ENCODE data around the gene CUX1.

Gene CUX1

GRCh38 chr7:102072636-102073209, 255.3 kb downstream of the CUX1 start:
- no peak for DNase-seq (ENCODE audit: low read depth)
- no peak overlapping the region for H3K4me3 ChIP-seq (ENCODE audit: low read length)
- TF ChIP-seq CTCF (IDR thresholded peaks at IDR 0.05; ENCODE audit: insufficient read depth, low read depth, low read length, missing control alignments): no peak

- no peak for DNase-seq (ENCODE audit: low read depth)
- no peak overlapping the region for H3K4me3 ChIP-seq (ENCODE audit: low read length)
- no peak for TF ChIP-seq CTCF (IDR thresholded peaks at IDR 0.05; ENCODE audit: insufficient read depth, low read depth, low read length, missing control alignments)
These were observed 256.8 kb downstream of the CUX1 start for GRCh38 chr7:102073931-102074880.

GRCh38 chr7:102075126-102075525, 257.7 kb downstream of the CUX1 start:
- no peak for TF ChIP-seq CTCF (IDR thresholded peaks at IDR 0.05; ENCODE audit: insufficient read depth, low read depth, low read length, missing control alignments)
- DNase-seq (ENCODE audit: low read depth): no peak

GRCh38 chr7:102075553-102076135, 258.2 kb downstream of the CUX1 start:
- no peak for TF ChIP-seq CTCF (IDR thresholded peaks at IDR 0.05; ENCODE audit: insufficient read depth, low read depth, low read length, missing control alignments)
- DNase-seq (ENCODE audit: low read depth): no peak

More at GRCh38 chr7:102075126-102075525, 257.7 kb downstream of the CUX1 start:
- H3K4me3 ChIP-seq (ENCODE audit: low read length): no peak overlapping the region

DNA sequence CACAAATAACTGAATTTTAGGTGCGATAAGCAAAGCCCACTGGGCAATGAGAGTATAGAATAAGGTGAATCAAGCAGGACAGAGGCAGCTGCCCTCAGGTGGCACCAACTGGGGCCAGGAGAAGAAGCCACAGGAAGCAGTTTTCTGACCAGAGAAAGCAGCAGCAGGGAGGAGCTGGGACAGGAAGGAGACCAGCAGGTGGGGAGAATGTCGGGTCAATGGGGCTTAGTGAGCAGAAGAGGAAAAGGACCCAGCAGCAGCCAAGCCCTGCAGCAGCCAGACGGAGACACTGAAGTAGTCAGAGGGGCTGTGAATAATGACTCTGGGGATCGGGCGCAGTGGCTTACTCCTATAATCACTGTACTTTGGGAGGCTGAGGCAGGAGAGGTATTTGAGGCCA, 259.7 kb downstream of the CUX1 start:
- no peak for TF ChIP-seq CTCF (IDR thresholded peaks at IDR 0.05; ENCODE audit: insufficient read depth, low read depth, low read length, missing control alignments)
- DNase-seq (ENCODE audit: low read depth): no peak
- no peak overlapping the region for H3K4me3 ChIP-seq (ENCODE audit: low read length)

More at GRCh38 chr7:102075553-102076135, 258.2 kb downstream of the CUX1 start:
- H3K4me3 ChIP-seq (ENCODE audit: low read length): no peak overlapping the region

- TF ChIP-seq CTCF (IDR thresholded peaks at IDR 0.05; ENCODE audit: insufficient read depth, low read depth, low read length, missing control alignments): no peak
- DNase-seq (ENCODE audit: low read depth): no peak
- H3K4me3 ChIP-seq (ENCODE audit: low read length): no peak overlapping the region
These were observed 262.0 kb downstream of the CUX1 start for GRCh38 chr7:102079140-102080018.

Data from epithelial cell of esophagus (primary cell).